Neural crest cell (in vitro differentiated cells): ENCODE data around the gene TRAPPC2. TPM values are rescaled to one million over a fixed set of nuclear protein-coding genes. Genes with fewer than 3 reads are reported as not detected.
"Not testable (repeated sequence)": the region's sequence is repeated elsewhere in the genome, so short reads cannot be mapped to it uniquely, and the experiment has no call there.

ENCODE experiments used
- DNase-seq: peaks from one replicate; pipeline ENCODE4 v3.0.0; 2021; ENCODE audit warnings: low read depth, mixed read lengths, low spot score
- H3K27ac Mint-ChIP-seq: one replicate; pipeline ENCODE4 v1.8.0; 2021; ENCODE audit warnings: mild to moderate bottlenecking, mixed read lengths; ENCODE audit not compliant: unreplicated experiment
- H3K27me3 Mint-ChIP-seq: 2 replicates; pipeline ENCODE4 v1.8.0; 2021; ENCODE audit warnings: low read depth, mild to moderate bottlenecking, mixed read lengths
- H3K36me3 Mint-ChIP-seq: 2 replicates; pipeline ENCODE4 v1.8.0; 2021; ENCODE audit warnings: low read depth, mild to moderate bottlenecking, mixed read lengths
- H3K4me1 Mint-ChIP-seq: 2 replicates; pipeline ENCODE4 v1.8.0; 2021; ENCODE audit warnings: mixed read lengths
- H3K4me3 Mint-ChIP-seq: one replicate; pipeline ENCODE4 v1.8.0; 2021; ENCODE audit warnings: mild to moderate bottlenecking, mixed read lengths
- H3K9me3 Mint-ChIP-seq: 2 replicates; pipeline ENCODE4 v1.8.0; 2021; ENCODE audit warnings: mixed read lengths
- total RNA-seq: library from RNA; stranded (reverse); gene quantifications from 2 replicates; pipeline ENCODE4 v1.2.1, GENCODE V29; 2021
- TF ChIP-seq, protein P1 (sequence below): fragments of 200-600 bp; sonication (generic); conservative IDR thresholded peaks from 2 replicates; pipeline ENCODE4 v1.5.0; 2021; ENCODE audit warnings: antibody characterized with exemption, mild to moderate bottlenecking

Gene TRAPPC2
- total RNA-seq, 1 donor from 2014 or later, result 23.0 TPM

DNA sequence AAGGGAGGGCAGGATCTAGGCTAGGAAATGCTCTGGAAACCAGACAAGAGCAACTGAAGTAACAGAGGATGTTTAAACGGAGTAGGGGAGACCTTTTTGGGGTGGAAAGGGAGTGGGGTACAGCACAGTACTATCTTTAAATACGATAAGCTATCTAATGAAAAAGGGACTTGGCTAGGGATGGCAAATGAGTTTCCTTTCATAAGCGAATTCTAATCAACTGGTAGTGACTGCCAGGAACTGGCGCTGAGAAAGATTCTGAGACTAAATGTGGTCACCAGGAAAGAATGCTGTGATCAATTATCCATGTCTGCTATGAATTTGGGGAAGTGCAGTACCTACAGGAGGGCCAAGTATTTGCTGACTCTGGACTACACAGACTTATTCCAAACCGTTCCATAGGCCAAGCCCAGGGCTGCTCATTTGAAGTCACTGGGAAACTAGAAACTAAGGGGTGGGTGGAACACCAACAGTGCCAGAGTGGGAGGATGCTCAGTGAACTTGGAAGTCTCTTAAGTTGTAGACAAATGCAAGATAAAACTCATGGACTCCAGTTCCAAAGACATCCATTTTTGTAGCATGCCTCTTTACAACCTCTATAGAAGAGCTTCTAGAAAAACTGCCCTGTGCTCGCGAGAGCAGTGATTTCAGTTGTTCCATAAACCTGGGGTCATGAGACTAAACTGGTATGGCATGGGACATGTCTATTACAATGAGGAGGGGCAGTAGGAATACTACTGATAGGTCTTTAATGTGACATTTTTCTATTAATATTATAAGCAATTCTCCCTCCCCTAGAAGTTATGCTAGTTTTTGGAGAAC is 2.0 kb downstream of the TRAPPC2 start:
- TF ChIP-seq, protein P1, sequence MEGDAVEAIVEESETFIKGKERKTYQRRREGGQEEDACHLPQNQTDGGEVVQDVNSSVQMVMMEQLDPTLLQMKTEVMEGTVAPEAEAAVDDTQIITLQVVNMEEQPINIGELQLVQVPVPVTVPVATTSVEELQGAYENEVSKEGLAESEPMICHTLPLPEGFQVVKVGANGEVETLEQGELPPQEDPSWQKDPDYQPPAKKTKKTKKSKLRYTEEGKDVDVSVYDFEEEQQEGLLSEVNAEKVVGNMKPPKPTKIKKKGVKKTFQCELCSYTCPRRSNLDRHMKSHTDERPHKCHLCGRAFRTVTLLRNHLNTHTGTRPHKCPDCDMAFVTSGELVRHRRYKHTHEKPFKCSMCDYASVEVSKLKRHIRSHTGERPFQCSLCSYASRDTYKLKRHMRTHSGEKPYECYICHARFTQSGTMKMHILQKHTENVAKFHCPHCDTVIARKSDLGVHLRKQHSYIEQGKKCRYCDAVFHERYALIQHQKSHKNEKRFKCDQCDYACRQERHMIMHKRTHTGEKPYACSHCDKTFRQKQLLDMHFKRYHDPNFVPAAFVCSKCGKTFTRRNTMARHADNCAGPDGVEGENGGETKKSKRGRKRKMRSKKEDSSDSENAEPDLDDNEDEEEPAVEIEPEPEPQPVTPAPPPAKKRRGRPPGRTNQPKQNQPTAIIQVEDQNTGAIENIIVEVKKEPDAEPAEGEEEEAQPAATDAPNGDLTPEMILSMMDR, result no peak
- no peak for DNase-seq

DNA sequence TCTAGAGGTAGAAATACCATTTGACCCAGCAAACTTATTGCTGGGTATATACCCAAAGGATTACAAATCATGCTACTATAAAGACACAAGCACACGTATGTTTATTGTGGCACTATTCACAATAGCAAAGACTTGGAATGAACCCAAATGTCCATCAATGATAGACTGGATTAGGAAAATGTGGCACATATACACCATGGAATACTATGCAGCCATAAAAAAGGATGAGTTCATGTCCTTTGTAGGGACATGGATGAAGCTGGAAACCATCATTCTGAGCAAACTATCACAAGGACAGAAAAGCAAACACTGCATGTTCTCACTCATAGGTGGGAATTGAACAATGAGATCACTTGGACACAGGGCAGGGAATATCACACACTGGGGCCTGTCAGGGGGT is 3.9 kb downstream of the TRAPPC2 start:
- H3K27ac Mint-ChIP-seq, H3K27me3 Mint-ChIP-seq, DNase-seq, H3K4me3 Mint-ChIP-seq: not testable (repeated sequence)
- Mint-ChIP-seq H3K36me3 (peaks cover 50% of the 10 kb centered on the region), H3K9me3 (peaks cover 14% of the 10 kb centered on the region), H3K4me1 (peaks cover 27% of the 10 kb centered on the region)

More for the DNA sequence above, 2.0 kb downstream of the TRAPPC2 start:
- H3K36me3 Mint-ChIP-seq, result peaks cover 32% of the 10 kb centered on the region
- H3K4me3 Mint-ChIP-seq, result peak overlapping the region; percentile 96
- peaks cover 8% of the 10 kb centered on the region for H3K9me3 Mint-ChIP-seq
- H3K27me3 Mint-ChIP-seq, result no peaks in the 10 kb centered on the region
- peaks cover 30% of the 10 kb centered on the region for H3K4me1 Mint-ChIP-seq
- H3K27ac Mint-ChIP-seq, result no peak overlapping the region

DNA sequence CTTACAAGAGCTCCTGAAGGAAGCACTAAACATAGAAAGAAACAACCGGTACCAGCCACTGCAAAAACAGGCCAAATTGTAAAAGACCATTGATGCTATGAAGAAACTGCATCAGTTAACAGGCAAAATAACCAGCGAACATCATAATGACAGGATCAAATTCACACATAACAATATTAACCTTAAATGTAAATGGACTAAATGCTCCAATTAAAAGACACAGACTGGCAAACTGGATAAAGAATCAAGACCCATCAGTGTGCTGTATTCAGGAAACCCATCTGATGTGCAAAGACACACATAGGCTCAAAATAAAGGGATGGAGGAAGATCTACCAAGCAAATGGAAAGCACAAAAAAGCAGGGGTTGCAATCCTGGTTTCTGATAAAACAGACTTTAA is 7.8 kb downstream of the TRAPPC2 start:
- DNase-seq, H3K27ac Mint-ChIP-seq, H3K27me3 Mint-ChIP-seq, H3K4me3 Mint-ChIP-seq, H3K4me1 Mint-ChIP-seq: not testable (repeated sequence)
- H3K36me3 Mint-ChIP-seq, result peaks cover 55% of the 10 kb centered on the region
- peaks cover 18% of the 10 kb centered on the region for H3K9me3 Mint-ChIP-seq

DNA sequence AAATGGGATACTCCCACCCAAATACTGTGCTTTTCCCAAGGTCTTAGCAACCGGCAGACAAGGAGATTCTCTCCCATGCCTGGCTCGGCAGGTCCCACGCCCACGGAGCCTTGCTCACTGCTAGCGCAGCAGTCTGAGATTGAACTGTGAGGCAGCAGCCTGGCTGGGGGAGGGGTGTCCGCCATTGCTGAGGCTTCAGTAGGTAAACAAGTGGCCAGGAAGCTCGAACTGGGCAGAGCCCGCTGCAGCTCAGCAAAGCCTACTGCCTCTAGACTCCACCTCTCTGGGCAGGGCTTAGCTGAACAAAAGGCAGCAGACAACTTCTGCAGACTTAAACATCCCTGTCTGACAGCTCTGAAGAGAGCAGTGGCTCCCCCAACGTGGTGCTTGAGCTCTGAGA is 9.5 kb downstream of the TRAPPC2 start:
- not testable (repeated sequence) for H3K4me3 Mint-ChIP-seq, DNase-seq, H3K27me3 Mint-ChIP-seq, H3K4me1 Mint-ChIP-seq, H3K27ac Mint-ChIP-seq
- H3K36me3 Mint-ChIP-seq, result peaks cover 51% of the 10 kb centered on the region
- peaks cover 15% of the 10 kb centered on the region for H3K9me3 Mint-ChIP-seq

DNA sequence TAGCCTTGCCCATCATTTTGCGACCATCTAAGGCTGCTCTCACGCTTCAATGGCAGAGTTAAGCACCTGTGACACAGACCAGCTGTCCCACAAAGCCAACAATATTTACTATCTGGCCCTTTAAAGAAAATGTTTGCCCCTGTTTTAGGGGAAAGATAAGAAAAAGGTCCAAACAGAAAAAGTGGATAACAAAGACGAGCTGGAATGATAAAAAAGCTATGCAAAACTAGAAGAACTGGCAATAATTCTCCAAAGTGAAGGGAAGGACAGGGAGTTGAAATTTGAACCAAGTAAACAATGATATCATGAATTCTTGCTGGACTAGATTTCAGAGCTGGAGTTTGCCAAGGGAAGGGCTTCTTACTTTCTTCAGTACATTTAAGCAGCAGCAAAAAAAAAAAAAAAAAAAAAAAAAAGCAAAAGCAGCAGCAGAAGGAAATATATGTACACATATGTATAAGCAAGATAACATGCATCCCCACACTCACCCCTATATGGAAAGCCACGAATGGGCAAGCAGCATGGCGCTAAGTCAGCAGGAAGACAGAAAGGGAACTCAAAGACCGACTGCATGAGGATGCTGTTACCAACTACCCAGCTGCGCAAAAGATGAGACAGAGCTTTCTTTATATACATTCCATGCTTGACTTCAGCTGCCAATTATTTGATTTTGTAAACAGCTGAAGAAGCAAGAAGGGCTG is 12.5 kb downstream of the TRAPPC2 start:
- TF ChIP-seq, protein P1, result no peak
- Mint-ChIP-seq H3K9me3 (peaks cover 10% of the 10 kb centered on the region), H3K36me3 (peaks cover 29% of the 10 kb centered on the region), H3K27me3 (no peaks in the 10 kb centered on the region), H3K27ac (no peak overlapping the region), H3K4me1 (peaks cover 18% of the 10 kb centered on the region), H3K4me3 (no peak overlapping the region)
- no peak for DNase-seq

DNA sequence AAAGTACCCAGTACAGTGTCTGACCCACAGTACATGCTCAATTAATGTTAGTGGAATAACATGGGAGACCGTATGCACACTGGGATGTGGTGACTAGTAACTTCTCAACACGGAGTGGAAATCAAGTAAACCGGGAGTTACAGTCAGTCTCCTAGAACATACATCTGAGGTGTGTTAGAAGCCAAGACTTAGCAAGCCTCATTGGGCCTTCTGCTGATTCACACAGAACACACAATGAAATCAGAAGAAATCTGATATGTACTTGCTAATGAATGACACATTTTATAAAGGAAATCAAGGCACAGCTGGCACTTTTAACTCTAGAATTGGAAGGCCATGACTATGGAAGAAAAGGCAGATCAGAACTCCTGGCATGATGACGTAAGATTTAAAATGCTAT is 13.0 kb downstream of the TRAPPC2 start:
- H3K27me3 Mint-ChIP-seq, result no peaks in the 10 kb centered on the region
- TF ChIP-seq, protein P1, result no peak
- H3K4me3 Mint-ChIP-seq, result no peak overlapping the region
- H3K4me1 Mint-ChIP-seq, result peaks cover 18% of the 10 kb centered on the region
- no peak overlapping the region for H3K27ac Mint-ChIP-seq
- peaks cover 10% of the 10 kb centered on the region for H3K9me3 Mint-ChIP-seq
- no peak for DNase-seq
- H3K36me3 Mint-ChIP-seq, result peaks cover 25% of the 10 kb centered on the region
